GM18867 (cell line): ENCODE measurements around the gene PCDHA7.
"Not testable (repeated sequence)": the region's sequence is repeated elsewhere in the genome, so short reads cannot be mapped to it uniquely, and the experiment has no call there.

Source experiments
- ATAC-seq: cut with Tn5 transposase; IDR thresholded peaks from one replicate; pipeline ENCODE4 v1.9.1; 2021; ENCODE audit warnings: mild to moderate bottlenecking, moderate library complexity; ENCODE audit not compliant: unreplicated experiment

The PCDHA7 gene

DNA sequence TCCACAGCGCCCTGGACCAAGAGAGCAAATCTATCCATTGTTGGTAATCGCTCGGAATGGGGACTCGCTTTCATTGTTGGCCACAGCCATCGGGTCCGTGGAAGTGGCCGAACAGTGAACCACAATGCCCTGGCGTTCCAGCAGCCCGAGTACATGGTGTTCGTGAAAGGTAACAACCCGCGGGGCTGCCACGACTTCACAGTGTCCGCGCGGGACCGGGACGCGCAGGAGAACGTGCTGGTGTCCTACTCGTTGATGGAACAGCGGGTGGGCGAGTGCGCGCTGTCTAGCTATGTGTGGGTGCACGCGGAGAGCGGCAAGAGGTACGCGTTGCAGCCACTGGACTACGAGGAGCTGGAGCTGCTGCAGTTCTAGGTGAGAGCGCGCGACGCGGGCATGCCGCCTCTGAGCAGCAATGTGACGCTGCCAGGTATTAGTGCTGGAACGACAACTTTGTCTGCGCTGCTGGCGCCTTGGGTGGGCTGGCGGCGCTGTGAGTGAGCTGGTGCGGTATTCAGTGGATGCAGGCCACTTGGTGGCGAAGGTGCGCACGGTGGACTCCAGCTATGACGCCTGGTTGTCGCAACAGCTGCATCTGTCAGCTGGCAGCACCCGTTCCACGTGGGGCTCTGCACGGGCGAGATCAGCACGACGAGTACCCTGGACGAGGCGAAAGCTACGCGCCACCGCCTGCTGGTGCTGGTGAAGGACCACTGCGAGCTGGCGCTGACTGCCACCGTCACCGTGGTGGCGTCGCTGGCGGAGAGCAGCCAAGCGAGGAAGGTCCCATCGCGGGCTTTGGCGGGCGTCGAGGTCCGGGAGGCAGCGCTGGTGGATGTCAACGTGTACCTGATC, 28.6 kb downstream of the PCDHA7 start:
- ATAC-seq: no peak

DNA sequence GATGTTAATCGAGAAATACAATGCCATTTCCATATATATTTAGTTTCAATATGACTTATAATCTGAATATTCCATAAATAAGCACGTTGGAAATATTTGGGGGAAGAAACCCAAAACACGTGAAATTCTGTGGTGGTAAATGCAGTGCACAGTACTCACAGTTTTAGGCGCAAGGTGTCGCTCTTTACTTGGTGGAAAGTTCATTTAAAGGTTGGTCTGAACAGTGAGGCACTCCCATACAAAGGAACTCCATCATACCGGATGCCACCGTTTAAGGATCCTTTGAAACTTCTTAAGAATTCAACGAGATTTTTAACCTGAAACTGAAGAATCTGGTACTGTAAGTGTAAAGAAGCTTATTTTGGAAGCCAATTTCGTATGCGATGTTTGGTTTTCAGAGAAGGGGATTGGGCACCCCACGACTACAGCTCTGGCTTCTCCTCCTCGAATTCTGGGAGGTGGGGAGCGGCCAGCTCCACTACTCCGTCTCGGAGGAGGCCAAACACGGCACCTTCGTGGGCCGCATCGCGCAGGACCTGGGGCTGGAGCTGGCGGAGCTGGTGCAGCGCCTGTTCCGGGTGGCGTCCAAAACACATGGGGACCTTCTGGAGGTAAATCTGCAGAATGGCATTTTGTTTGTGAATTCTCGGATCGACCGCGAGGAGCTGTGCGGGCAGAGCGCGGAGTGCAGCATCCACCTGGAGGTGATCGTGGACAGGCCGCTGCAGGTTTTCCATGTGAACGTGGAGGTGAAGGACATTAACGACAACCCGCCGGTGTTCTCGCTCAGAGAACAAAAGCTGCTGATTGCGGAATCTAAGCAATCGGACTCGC, 34.9 kb downstream of the PCDHA7 start, which contains the start of gene PCDHA11:
Gene PCDHA11 (plus strand): TSS at position 237 of the 834 bp plus-strand sequence. CDS start 147 bp downstream, at position 384.
- no peak for ATAC-seq

GRCh38 chr5:140869555-140869886, 35.5 kb downstream of the PCDHA7 start:
- no peak for ATAC-seq

GRCh38 chr5:140870221-140871201, 36.4 kb downstream of the PCDHA7 start:
- ATAC-seq: no peak

DNA sequence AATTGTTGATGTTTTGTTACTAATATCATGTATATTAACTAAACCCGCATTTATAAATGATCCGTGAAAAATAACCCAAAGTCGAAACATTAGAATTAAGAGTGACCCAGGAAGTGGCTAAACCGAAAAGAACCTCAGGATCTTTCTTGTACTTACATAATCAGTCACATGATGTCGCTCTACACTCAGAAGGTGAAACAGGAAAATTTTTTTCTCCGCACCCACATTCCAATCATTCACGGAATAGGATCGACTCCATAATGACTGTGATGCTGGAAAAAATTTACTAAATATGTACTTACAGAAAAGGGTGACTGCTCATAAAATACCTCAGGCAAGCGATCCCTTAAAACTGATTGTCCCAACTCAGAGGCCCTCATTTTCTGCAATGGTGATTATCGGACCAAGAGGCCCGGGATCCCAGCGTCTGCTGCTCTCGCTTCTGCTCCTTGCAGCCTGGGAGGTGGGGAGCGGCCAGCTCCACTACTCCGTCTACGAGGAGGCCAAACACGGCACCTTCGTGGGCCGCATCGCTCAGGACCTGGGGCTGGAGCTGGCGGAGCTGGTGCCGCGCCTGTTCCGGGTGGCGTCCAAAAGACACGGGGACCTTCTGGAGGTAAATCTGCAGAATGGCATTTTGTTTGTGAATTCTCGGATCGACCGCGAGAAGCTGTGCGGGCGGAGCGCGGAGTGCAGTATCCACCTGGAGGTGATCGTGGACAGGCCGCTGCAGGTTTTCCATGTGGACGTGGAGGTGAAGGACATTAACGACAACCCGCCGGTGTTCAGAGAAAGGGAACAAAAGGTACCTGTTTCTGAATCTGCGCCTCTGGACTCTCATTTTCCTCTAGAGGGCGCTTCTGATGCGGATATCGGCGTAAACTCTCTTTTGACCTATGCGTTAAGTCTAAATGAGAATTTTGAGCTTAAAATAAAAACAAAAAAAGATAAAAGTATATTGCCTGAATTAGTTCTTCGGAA, 41.3 kb downstream of the PCDHA7 start, which contains the start of gene PCDHA12:
Gene PCDHA12 (plus strand): TSS at position 224 of the 981 bp plus-strand sequence. CDS start 165 bp downstream, at position 389.
- no peak for ATAC-seq

DNA sequence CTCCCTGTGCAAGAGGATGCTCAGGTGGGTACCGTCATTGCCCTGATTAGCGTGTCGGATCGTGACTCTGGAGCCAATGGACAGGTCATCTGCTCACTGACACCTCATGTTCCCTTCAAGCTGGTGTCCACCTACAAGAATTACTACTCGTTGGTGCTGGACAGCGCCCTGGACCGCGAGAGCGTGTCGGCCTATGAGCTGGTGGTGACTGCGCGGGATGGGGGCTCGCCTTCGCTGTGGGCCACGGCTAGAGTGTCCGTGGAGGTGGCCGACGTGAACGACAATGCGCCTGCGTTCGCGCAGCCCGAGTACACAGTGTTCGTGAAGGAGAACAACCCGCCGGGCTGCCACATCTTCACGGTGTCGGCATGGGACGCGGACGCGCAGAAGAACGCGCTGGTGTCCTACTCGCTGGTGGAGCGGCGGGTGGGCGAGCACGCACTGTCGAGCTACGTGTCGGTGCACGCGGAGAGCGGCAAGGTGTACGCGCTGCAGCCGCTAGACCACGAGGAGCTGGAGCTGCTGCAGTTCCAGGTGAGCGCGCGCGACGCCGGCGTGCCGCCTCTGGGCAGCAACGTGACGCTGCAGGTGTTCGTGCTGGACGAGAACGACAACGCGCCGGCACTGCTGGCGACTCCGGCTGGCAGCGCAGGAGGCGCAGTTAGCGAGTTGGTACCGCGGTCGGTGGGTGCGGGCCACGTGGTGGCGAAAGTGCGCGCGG, 42.6 kb downstream of the PCDHA7 start:
- not testable (repeated sequence) for ATAC-seq

GRCh38 chr5:140877262-140877581, 43.2 kb downstream of the PCDHA7 start:
- ATAC-seq: no peak

DNA sequence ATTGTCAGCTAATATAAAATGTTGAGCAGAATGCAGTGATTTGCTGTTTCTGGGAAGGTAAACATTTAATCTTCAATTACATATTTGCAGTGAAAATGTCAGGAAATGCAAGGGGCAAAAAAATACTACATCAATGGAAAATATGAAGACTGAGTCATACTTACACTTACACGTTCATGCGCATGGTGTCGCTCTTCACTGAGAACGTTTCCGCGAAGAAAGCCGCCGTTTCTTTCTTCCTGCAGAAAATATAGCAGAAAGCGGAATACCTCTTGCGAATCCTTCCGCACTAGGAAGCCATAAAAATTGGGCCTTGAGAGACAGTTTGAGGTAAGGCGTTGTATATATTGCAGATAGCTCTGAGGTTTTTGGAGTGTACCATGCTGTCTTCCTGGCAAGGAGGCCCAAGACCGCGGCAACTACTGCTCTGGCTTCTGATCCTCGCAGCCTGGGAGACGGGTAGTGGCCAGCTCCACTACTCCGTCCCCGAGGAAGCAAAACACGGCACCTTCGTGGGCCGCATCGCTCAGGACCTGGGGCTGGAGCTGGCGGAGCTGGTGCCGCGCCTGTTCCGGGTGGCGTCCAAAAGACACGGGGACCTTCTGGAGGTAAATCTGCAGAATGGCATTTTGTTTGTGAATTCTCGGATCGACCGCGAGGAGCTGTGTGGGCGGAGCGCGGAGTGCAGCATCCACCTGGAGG, 48.0 kb downstream of the PCDHA7 start, which contains the start of gene PCDHA13:
Gene PCDHA13 (plus strand): TSS at position 236 of the 702 bp plus-strand sequence. CDS start 145 bp downstream, at position 381.
- ATAC-seq: no peak

DNA sequence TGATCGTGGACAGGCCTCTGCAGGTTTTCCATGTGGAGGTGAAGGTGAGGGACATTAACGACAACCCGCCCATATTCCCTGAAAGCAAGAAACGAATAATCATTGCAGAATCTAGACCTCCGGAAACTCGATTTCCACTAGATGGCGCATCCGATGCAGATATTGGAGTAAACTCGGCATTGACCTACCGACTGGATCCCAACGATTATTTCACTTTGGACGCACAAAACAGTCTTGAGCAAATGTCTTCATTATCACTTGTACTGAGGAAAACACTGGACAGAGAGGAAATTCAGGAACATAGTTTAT, 48.5 kb downstream of the PCDHA7 start:
- ATAC-seq: no peak

DNA sequence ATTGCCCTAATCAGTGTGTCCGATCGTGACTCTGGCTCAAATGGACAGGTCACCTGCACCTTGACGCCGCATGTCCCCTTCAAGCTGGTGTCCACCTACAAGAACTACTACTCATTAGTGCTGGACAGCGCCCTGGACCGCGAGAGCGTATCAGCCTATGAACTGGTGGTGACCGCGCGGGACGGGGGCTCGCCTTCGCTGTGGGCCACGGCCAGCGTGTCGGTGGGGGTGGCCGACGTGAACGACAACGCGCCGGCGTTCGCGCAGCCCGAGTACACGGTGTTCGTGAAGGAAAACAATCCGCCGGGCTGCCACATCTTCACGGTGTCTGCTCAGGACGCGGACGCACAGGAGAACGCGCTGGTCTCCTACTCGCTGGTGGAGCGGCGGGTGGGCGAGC, 49.3 kb downstream of the PCDHA7 start:
- ATAC-seq: no peak

DNA sequence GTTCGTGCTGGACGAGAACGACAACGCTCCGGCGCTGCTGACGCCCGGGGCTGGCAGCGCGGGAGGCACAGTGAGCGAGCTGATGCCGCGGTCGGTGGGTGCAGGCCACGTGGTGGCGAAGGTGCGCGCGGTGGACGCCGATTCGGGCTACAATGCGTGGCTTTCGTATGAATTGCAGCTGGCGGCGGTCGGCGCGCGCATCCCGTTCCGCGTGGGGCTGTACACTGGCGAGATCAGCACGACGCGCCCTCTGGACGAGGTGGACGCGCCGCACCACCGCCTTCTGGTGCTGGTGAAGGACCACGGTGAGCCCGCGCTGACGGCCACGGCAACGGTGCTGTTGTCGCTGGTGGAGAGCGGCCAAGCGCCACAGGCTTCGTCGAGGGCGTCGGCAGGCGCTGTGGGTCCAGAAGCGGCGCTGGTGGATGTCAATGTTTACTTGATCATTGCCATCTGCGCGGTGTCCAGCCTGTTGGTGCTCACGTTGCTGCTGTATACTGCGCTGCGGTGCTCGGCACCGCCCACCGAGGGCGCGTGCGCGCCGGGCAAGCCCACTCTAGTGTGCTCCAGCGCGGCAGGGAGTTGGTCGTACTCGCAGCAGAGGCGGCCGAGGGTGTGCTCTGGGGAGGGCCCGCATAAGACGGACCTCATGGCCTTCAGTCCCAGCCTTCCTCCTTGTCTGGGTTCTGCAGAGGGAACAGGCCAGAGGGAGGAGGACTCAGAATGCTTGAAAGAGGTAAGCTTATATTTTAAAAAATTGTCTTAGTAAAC, 50.0 kb downstream of the PCDHA7 start:
- ATAC-seq: no peak
